IPS DF 4.7 (cell line): ENCODE data around the gene SRCAP.

Experiments
- DNase-seq: peaks from one replicate; pipeline ENCODE4 v3.0.0-alpha.2; 2013; ENCODE audit warnings: low spot score; ENCODE audit errors: extremely low read depth

Gene SRCAP

GRCh38 chr16:30698816-30699614, at the start of gene SRCAP:
SRCAP (plus strand) TSS chr16:30699171; CDS start chr16:30700825, 1,654 bp downstream.
- no peak for DNase-seq

GRCh38 chr16:30649725-30650368, 49.1 kb upstream of the SRCAP start:
- no peak for DNase-seq

DNA sequence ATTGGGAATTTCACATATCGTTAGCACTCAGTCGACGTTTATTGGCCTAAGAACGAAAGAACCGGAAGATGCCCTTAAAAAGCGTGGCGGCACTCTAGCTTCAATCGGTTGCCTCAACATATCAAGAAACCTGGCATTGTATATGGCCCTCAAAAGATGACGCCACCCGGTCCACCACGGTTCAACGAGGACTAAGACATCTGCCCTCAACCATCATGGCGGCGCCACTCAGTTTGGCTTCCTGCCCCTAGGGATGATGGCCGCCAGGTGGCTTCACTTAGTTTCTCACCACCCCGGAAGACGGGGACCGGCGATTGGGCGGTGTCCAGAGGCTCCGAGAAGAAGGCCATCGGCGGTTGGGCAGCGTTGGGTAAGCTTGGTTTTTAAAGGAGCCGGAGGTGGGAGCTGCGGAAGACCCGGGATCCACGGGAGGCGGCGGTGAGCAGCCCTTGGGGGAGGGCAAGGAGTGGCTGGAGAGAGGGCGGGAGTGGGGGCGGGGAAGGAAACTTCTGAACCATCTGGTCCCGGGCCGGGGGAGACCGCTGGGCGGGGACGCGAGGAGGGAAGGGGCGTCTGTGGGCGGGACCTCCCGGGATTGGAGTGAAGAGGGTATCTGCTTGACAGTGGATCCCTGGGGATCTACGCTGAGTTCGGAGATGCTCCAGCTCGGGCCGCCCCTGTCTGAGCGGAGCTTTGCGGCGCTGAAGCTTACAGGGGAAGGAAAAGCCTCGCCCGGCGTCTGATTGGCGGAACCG, 48.4 kb upstream of the SRCAP start, which contains the start of gene PRR14:
TSS of gene PRR14 (plus strand) at position 592 of the 755 bp plus-strand sequence. CDS start 686 bp downstream, outside the sequence.
- peak; percentile 99 for DNase-seq

GRCh38 chr16:30651124-30652004, 47.6 kb upstream of the SRCAP start:
- DNase-seq, result no peak

DNA sequence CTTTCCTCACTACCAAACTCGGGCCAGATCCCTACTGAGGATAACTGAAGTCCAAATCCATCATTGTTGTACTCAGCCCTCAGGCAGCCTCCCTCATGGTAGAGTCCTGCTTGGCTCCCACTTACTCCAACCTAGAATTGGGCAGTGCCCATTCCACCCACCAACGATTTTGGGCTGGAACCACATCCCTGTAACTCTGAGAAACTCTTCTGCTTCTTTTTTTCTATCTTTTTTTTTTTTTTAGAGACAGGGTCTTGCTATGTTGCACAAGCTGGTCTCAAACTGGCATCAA, 47.0 kb upstream of the SRCAP start:
- DNase-seq, result no peak

DNA sequence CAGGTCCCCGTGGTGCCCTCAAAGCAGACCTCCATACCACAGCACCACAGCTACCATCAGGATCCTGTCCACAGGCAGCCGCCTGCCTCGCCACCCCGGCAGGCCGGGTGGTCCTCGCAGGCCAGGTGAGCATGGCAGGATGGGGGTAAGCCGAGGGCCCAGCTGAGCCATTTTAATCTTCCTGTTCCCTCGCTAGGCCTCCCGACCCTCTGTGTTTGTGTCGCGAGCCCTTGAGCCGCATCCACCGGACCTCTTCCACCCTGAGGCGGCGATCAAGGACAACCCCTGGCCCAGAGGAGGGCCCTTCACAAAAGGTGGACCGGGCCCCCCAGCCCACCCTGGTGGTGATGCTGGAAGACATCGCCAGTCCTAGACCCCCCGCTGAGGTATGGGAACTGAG, 46.3 kb upstream of the SRCAP start:
- no peak for DNase-seq

DNA sequence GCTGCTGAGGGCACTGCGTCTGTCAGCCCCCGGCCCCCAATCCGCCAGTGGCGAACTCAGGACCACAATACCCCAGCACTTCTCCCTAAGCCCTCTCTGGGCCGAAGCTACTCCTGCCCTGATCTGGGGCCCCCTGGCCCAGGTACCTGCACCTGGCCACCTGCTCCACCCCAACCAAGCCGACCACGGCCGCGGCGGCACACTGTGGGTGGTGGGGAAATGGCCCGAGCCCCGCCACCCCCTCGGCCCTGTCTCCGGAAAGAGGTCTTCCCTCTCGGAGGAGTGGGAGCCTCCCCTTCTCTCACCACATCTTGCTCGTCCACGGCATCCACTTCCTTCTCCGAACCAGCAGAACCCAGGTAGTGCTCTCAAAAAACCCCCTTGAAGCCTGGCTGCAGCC, 44.1 kb upstream of the SRCAP start:
- DNase-seq, result no peak

- DNase-seq, result no peak
These were observed 43.1 kb upstream of the SRCAP start for GRCh38 chr16:30655815-30656347.

- no peak for DNase-seq
These were observed 42.6 kb upstream of the SRCAP start for GRCh38 chr16:30656388-30656787.

DNA sequence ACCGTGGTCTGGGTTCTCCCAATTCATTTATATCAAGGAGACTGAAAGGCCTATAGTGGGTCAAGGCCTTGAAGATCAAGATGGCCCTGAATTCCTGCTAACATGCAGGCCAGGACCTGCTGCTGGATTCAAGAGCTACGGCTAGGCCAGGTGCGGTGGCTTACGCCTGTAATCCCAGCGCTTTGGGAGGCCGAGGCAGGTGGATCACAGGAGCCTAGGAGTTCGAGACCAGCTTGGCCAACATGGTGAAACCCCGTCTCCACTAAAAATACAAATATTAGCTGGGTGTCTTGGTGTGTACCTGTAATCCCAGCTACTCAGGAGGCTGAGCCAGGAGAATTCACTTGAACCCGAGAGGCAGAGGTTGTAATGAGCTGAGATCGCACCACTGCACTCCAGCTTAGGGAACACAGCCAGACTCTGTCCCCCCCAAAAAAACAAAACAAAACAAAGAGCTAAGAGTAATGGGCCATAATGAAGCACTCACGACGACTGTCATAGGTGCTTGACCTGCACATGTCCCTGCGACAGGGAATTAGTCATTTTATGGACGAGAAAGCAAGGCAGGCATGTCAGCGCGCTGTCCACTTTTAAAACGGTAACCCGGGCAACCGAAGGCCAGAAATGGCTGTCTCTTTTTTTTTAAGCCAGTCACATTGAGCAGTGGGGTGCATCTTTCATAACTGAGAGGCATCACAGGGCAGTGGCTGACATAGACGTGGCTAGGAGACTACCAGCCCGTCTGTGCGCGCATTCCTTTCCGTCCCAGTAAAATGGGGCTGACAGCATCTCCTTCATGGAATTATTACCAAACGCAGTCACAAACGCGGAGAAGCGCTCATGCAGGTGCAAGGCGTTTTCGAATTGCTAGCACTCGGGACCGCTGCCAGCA, 41.8 kb upstream of the SRCAP start:
- no peak for DNase-seq

DNA sequence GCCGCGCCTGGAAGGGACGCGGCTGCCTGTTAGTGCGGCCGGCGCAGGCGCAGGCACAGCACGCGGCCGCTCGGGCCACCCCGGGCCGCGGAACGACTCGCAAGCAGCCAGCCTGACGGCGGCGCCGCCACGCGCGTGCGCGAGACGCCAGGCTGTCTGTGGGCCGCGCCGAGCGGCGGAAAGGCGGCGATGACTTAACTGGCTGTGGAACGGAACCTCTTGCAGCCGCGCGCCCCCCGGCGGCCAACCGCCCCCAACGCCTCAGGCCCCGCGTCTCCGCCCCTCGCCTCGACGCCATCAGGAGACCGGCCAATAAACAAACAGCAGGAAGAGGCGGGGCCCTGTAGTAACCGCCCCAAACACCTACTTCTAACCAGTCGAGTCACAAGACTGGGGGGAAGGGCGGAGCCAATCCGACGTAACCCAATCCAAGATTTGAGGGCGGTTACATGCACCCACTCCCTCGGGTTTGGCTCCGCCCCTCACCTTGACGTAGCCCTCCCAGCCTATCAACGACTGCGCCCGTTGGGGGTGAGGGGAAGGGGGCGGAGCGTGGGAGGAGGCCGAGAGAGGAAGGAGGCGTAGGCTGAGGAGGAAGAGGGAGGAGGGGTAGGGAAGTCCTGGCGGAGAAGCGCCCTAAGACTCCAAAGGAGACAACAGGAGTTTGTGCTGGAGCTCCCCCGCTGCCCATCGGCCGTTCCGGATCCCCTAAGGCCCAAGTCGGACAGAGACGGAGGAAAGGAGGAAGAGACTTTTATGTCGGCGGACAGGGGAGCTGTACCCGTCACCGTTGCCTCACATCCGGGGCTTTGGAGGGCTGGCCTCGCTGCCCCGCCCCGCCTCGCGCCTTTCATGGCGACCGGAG, 40.9 kb upstream of the SRCAP start, which contains the start of gene FBRS:
TSS of gene FBRS (plus strand) at position 566 of the 865 bp plus-strand sequence. CDS start 1,088 bp downstream, outside the sequence.
- peak; percentile 99 for DNase-seq

DNA sequence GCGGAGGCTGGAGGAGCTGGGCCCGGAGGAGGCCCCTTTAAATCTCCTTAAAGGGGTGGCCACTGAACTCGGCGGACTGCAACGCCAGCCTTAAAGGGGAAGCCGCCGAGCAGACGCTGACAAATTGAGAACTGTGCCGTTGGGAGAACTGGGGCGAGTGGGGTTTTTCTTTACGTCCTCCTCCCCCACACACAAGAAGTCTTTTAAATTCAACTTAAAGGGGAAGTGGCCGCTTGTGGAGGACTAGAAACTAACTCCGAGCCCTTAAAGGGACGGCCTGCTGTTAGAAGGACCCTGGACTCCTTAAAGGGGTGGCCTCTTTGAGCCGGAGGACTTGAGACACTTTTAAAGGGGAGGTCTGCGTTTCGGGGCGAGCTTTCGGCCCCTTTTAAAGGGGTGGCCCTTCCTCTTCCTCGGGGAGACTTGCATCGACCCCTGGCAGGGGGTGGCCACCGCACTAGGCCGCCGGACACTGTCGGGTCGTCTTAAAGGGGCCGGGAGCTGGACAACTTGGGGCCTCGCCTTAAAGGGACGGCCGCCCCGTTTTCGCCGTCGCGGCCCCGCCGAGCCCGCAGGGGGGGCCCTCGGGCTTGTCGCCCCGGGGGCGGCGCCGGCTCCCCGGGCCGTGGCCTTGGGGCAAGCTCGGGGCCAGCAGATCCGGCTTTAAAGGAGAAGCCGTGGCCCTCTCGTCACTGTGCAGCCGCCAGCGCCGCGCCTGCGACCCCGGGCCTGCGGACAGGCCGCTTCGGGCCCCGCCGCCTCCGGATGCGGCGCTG, 40.1 kb upstream of the SRCAP start:
- no peak for DNase-seq

- DNase-seq, result no peak
These were observed 39.2 kb upstream of the SRCAP start for GRCh38 chr16:30659507-30660423.

DNA sequence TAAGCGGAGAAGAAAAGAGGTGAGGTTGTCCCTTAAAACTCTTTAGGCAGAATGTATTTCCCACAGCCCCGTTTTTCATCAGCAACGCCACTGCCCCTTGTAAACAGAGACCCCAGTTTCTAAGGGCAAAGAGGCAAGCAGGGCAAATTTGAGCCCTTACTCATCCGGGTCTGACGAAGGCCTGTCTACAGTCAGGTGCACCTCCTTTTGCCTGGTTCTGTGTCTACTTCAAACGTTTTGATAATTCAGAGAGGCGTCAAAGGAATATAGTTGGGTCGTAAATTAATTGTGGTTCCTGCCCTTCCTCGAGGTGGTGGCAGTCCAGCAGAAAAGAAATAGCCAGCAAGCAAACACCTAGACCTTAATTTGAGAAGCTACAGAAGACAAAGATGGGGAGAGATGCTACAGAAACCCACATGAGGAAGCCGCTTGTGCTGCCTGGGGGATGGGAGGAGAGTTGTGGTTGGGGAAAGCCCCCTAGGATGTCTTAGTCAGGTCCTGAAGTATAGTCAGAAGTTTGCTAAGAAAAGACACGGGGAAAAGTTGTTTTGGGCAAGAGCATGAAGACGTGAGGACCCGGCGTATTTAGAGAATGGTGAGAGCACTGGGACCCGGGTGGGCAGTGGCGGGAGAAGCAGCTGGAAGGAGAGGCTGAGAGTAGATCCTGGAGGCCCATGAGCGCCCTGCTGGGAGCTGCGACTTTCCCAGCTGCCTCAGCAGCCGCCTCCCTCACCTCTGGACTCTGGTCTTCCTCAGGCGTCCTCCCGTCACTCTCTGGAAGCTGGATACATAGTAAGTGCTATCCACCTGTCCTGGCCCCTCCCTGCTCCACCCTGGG, 38.3 kb upstream of the SRCAP start:
- DNase-seq, result no peak

DNA sequence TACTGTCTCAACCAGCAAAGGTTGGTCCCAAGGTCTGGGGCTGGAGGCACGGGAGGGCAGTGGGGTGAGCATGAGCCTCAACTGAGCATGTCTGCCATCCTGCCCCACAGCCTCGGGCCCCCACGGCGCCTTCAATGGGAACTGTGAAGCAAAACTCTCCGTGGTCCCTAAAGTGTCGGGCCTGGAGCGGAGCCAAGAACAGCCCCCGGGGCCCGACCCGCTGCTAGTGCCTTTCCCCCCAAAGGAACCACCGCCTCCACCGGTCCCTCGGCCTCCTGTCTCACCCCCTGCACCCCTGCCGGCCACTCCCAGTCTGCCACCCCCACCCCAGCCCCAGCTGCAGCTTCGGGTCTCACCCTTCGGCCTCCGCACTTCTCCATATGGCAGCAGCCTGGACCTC, 36.5 kb upstream of the SRCAP start:
- DNase-seq, result no peak

DNA sequence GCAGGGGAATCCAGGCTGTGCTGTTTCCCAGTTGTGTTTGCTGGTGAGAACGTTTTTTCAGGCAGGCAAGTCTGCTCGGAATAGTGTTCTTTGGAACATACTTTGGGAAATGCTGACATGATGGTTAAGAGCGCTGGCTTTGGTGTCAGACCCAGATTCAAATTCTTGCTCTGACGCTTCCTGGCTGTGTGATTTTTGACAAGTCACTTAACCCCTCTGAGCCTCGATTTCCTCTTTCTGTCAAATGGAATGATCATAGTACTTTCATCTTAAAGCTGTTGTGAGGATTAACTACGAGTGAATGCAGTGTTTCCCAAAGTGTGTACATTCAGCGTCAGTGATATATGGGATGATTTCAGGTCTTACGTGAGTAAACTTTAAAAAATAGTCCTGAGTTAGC, 35.9 kb upstream of the SRCAP start:
- DNase-seq, result no peak
